Natural killer cell (primary cell): ENCODE results near the gene VSTM2B. TPM values are rescaled to one million over a fixed set of nuclear protein-coding genes. Genes with fewer than 3 reads are reported as not detected.

ENCODE experiments used
- ATAC-seq, 3 donors: fragments of 150-1000 bp in 2 of 3; fragments of 200-7000 bp in 1 of 3; cut with Tn5 transposase; 1 replicate in 1 of 3; 2 replicates in 2 of 3; pipeline ENCODE4 v1.10.0; 2021; ENCODE audit warnings: mild to moderate bottlenecking in 2 of 3, moderate library complexity in 2 of 3
- DNase-seq, 2 donors: peaks; one replicate each; pipeline versions ENCODE4 v3.0.0 to v3.0.0-alpha.2; 2013 to 2021; ENCODE audit warnings: mixed read lengths in 1 of 2
- H3K27ac ChIP-seq: one replicate; pipeline ENCODE4 v1.5.1; 2013; ENCODE audit warnings: mild to moderate bottlenecking, low read length
- H3K27me3 ChIP-seq: one replicate; pipeline ENCODE4 v1.6.1; 2013; ENCODE audit warnings: low read length; ENCODE audit not compliant: control insufficient read depth, insufficient read depth
- H3K36me3 ChIP-seq: one replicate; pipeline ENCODE4 v1.6.1; 2013; ENCODE audit warnings: low read length; ENCODE audit not compliant: control insufficient read depth, insufficient read depth
- H3K4me1 ChIP-seq: one replicate; pipeline ENCODE4 v1.6.1; 2013; ENCODE audit warnings: low read length; ENCODE audit not compliant: control insufficient read depth, insufficient read depth
- H3K4me3 ChIP-seq: one replicate; pipeline ENCODE4 v1.5.1; 2013; ENCODE audit warnings: low read length
- H3K9me3 ChIP-seq: one replicate; pipeline ENCODE4 v1.6.1; 2013; ENCODE audit warnings: low read length; ENCODE audit not compliant: control insufficient read depth, insufficient read depth
- H3K27ac Mint-ChIP-seq, 2 donors: one replicate each; pipeline ENCODE4 v1.8.0; 2022; ENCODE audit warnings: mild to moderate bottlenecking in 2 of 2, mixed read lengths in 2 of 2, moderate library complexity in 1 of 2
- H3K27me3 Mint-ChIP-seq, 2 donors: one replicate each; pipeline ENCODE4 v1.8.0; 2022; ENCODE audit warnings: low read depth in 2 of 2, mixed read lengths in 2 of 2
- H3K36me3 Mint-ChIP-seq: one replicate; pipeline ENCODE4 v1.8.0; 2022; ENCODE audit warnings: mixed read lengths
- H3K4me1 Mint-ChIP-seq, 2 donors: one replicate each; pipeline ENCODE4 v1.8.0; 2022; ENCODE audit warnings: mixed read lengths in 2 of 2
- H3K4me3 Mint-ChIP-seq: one replicate; pipeline ENCODE4 v1.8.0; 2022; ENCODE audit warnings: mild to moderate bottlenecking, moderate library complexity, mixed read lengths
- H3K9me3 Mint-ChIP-seq, 2 donors: one replicate each; pipeline ENCODE4 v1.8.0; 2022; ENCODE audit warnings: mixed read lengths in 2 of 2
- CTCF ChIP-seq: fragments of 200-600 bp; IDR thresholded peaks from one replicate; pipeline ENCODE4 v1.8.0; 2022; ENCODE audit warnings: antibody characterized with exemption
- WGBS: methylation state at CpG from one replicate; pipeline ENCODE4 v1.1.7; 2013; ENCODE audit warnings: missing lambda C conversion rate; ENCODE audit not compliant: insufficient coverage; 5-methylcytosine and 5-hydroxymethylcytosine counted together
- intact Hi-C: fragments of 100-400 bp; cut with micrococcal nuclease; formaldehyde crosslinking; loops from one replicate; pipeline ENCODE4 v1.14.2; 2022
- total RNA-seq, 4 donors: library from RNA; stranded (reverse); fragments of 120-200 nt in 1 of 4; gene quantifications; one replicate each; pipeline versions ENCODE4 v1.2.3 to v1.2.4, GENCODE V29; 2013 to 2022

VSTM2B gene
- total RNA-seq, 3 donors from 2014 or later (not counting 1 experiment from before 2014, with no cell fraction given) = not detected

- Histone ChIP-seq H3K27me3 (no peaks in the 10 kb centered on the region), H3K9me3 (no peaks in the 10 kb centered on the region), H3K27ac (no peak overlapping the region), H3K36me3 (no peaks in the 10 kb centered on the region), H3K4me3 (no peak overlapping the region), H3K4me1 (no peaks in the 10 kb centered on the region)
- intact Hi-C loops = no loop called here
- H3K9me3 Mint-ChIP-seq = no peaks in the 10 kb centered on the region
- no peaks in the 10 kb centered on the region for H3K36me3 Mint-ChIP-seq
- H3K27ac Mint-ChIP-seq = no peak overlapping the region
- ATAC-seq = no peak
- peaks cover 14 to 15% of the 10 kb centered on the region in 2 donors for H3K27me3 Mint-ChIP-seq
- DNase-seq = no peak
- H3K4me3 Mint-ChIP-seq = no peak overlapping the region
- TF ChIP-seq CTCF = no peak
- H3K4me1 Mint-ChIP-seq = no peaks in the 10 kb centered on the region
- 84% methylated on average over 18 of the region's 19 CpGs for WGBS
Measured at GRCh38 chr19:29515706-29516357, 10.0 kb upstream of the VSTM2B start.

GRCh38 chr19:29516358-29516725 lies 9.5 kb upstream of the VSTM2B start:
- no peaks in the 10 kb centered on the region for H3K9me3 ChIP-seq
- H3K27me3 Mint-ChIP-seq = peaks cover 11 to 15% of the 10 kb centered on the region in 2 donors
- DNase-seq (no peak), ATAC-seq (peak in 1 of 3 donors; percentile 11)
- WGBS = 90% methylated on average over 9 of the region's 9 CpGs
- no peaks in the 10 kb centered on the region for H3K36me3 ChIP-seq
- no peak for TF ChIP-seq CTCF
- H3K4me3 Mint-ChIP-seq = no peak overlapping the region
- intact Hi-C loops = no loop called here
- no peaks in the 10 kb centered on the region for H3K27me3 ChIP-seq
- H3K27ac Mint-ChIP-seq = no peak overlapping the region
- no peaks in the 10 kb centered on the region for H3K36me3 Mint-ChIP-seq
- H3K9me3 Mint-ChIP-seq = no peaks in the 10 kb centered on the region
- no peak overlapping the region for H3K27ac ChIP-seq
- H3K4me1 Mint-ChIP-seq = no peaks in the 10 kb centered on the region
- no peaks in the 10 kb centered on the region for H3K4me1 ChIP-seq
- no peak overlapping the region for H3K4me3 ChIP-seq

GRCh38 chr19:29516821-29517395 lies 8.9 kb upstream of the VSTM2B start:
- Histone ChIP-seq H3K36me3 (no peaks in the 10 kb centered on the region), H3K4me1 (no peaks in the 10 kb centered on the region), H3K4me3 (no peak overlapping the region), H3K9me3 (no peaks in the 10 kb centered on the region), H3K27me3 (no peaks in the 10 kb centered on the region), H3K27ac (no peak overlapping the region)
- no peak overlapping the region for H3K4me3 Mint-ChIP-seq
- H3K9me3 Mint-ChIP-seq = no peaks in the 10 kb centered on the region
- no peaks in the 10 kb centered on the region for H3K36me3 Mint-ChIP-seq
- no peak for DNase-seq
- 77% methylated on average over 9 of the region's 9 CpGs for whole genome bisulfite sequencing
- ATAC-seq = no peak
- H3K27me3 Mint-ChIP-seq = peaks cover 7 to 15% of the 10 kb centered on the region in 2 donors
- intact Hi-C loops = no loop called here
- H3K27ac Mint-ChIP-seq = no peak overlapping the region
- no peak for TF ChIP-seq CTCF
- H3K4me1 Mint-ChIP-seq = no peaks in the 10 kb centered on the region

GRCh38 chr19:29517412-29517811 lies 8.4 kb upstream of the VSTM2B start:
- Histone ChIP-seq H3K4me1 (no peaks in the 10 kb centered on the region), H3K9me3 (no peaks in the 10 kb centered on the region), H3K27ac (no peak overlapping the region), H3K4me3 (no peak overlapping the region), H3K36me3 (no peaks in the 10 kb centered on the region), H3K27me3 (no peaks in the 10 kb centered on the region)
- H3K27ac Mint-ChIP-seq = no peak overlapping the region
- DNase-seq = no peak
- no peak for TF ChIP-seq CTCF
- intact Hi-C loops = no loop called here
- H3K36me3 Mint-ChIP-seq = no peaks in the 10 kb centered on the region
- no peaks in the 10 kb centered on the region for H3K4me1 Mint-ChIP-seq
- peaks cover 5 to 15% of the 10 kb centered on the region in 2 donors for H3K27me3 Mint-ChIP-seq
- ATAC-seq = no peak
- H3K4me3 Mint-ChIP-seq = no peak overlapping the region
- H3K9me3 Mint-ChIP-seq = no peaks in the 10 kb centered on the region
- WGBS = 60% methylated on average over 4 of the region's 4 CpGs
